Stimulated activated naive B cell treated with anti-CD40 and anti-IgM and Interleukin-4, amounts not matched to agents 10 μg/mL and 1 μg/mL and 100 μg/mL, for 72 hours (primary cell): Measurements from ENCODE around the gene FAM200C.

ENCODE experiments used
- ATAC-seq, 2 donors: fragments of 150-1000 bp; cut with Tn5 transposase; replicated peaks; 2 replicates each; pipeline ENCODE4 v1.10.0; 2021; ENCODE audit warnings: moderate library complexity in 1 of 2
- DNase-seq: peaks from one replicate; pipeline ENCODE4 v3.0.0; 2021
- H3K27ac Mint-ChIP-seq: one replicate; pipeline ENCODE4 v1.8.0; 2022; ENCODE audit warnings: mild to moderate bottlenecking, mixed read lengths
- H3K27me3 Mint-ChIP-seq, 2 donors: one replicate each; pipeline ENCODE4 v1.8.0; 2022; ENCODE audit warnings: mixed read lengths in 2 of 2
- H3K36me3 Mint-ChIP-seq, 2 donors: one replicate each; pipeline ENCODE4 v1.8.0; 2022; ENCODE audit warnings: mixed read lengths in 2 of 2, mild to moderate bottlenecking in 1 of 2
- H3K4me1 Mint-ChIP-seq, 2 donors: one replicate each; pipeline ENCODE4 v1.8.0; 2022; ENCODE audit warnings: mixed read lengths in 2 of 2, mild to moderate bottlenecking in 1 of 2
- H3K4me3 Mint-ChIP-seq, 2 donors: one replicate each; pipeline ENCODE4 v1.8.0; 2022; ENCODE audit warnings: mild to moderate bottlenecking in 2 of 2, mixed read lengths in 2 of 2, moderate library complexity in 1 of 2
- H3K9me3 Mint-ChIP-seq, 2 donors: one replicate each; pipeline ENCODE4 v1.8.0; 2022; ENCODE audit warnings: mixed read lengths in 2 of 2, mild to moderate bottlenecking in 1 of 2

Gene FAM200C

GRCh38 chr5:160367261-160367660, 32.6 kb downstream of the FAM200C start:
- H3K9me3 Mint-ChIP-seq: no peaks in the 10 kb centered on the region
- ATAC-seq: no peak
- H3K27me3 Mint-ChIP-seq: peaks cover 48 to 51% of the 10 kb centered on the region in 2 donors
- no peak for DNase-seq
- H3K4me3 Mint-ChIP-seq: no peak overlapping the region
- H3K4me1 Mint-ChIP-seq: peaks cover 9 to 13% of the 10 kb centered on the region in 2 donors
- H3K36me3 Mint-ChIP-seq: no peaks in the 10 kb centered on the region
- H3K27ac Mint-ChIP-seq: no peak overlapping the region

GRCh38 chr5:160366230-160366629, 33.6 kb downstream of the FAM200C start:
- H3K4me3 Mint-ChIP-seq: no peak overlapping the region
- no peak for DNase-seq
- peaks cover 41 to 44% of the 10 kb centered on the region in 2 donors for H3K27me3 Mint-ChIP-seq
- H3K9me3 Mint-ChIP-seq: no peaks in the 10 kb centered on the region
- no peak for ATAC-seq
- no peaks in the 10 kb centered on the region for H3K36me3 Mint-ChIP-seq
- no peak overlapping the region for H3K27ac Mint-ChIP-seq
- H3K4me1 Mint-ChIP-seq: peaks cover 9 to 13% of the 10 kb centered on the region in 2 donors

- no peak for DNase-seq
- Mint-ChIP-seq H3K27me3 (peaks cover 20 to 24% of the 10 kb centered on the region in 2 donors), H3K27ac (no peak overlapping the region), H3K4me3 (no peak overlapping the region), H3K9me3 (no peaks in the 10 kb centered on the region), H3K36me3 (no peaks in the 10 kb centered on the region), H3K4me1 (no peaks in the 10 kb centered on the region)
- no peak for ATAC-seq
Measured at GRCh38 chr5:160363660-160364395, 36.0 kb downstream of the FAM200C start.

- no peaks in the 10 kb centered on the region for H3K4me1 Mint-ChIP-seq
- peaks cover 14 to 18% of the 10 kb centered on the region in 2 donors for H3K27me3 Mint-ChIP-seq
- ATAC-seq (no peak), DNase-seq (no peak)
- no peaks in the 10 kb centered on the region for H3K9me3 Mint-ChIP-seq
- no peaks in the 10 kb centered on the region for H3K36me3 Mint-ChIP-seq
- H3K27ac Mint-ChIP-seq: no peak overlapping the region
- no peak overlapping the region for H3K4me3 Mint-ChIP-seq
Measured at GRCh38 chr5:160363211-160363610, 36.6 kb downstream of the FAM200C start.

GRCh38 chr5:160361624-160362228, 38.1 kb downstream of the FAM200C start:
- Mint-ChIP-seq H3K9me3 (no peaks in the 10 kb centered on the region), H3K27ac (no peak overlapping the region), H3K4me3 (no peak overlapping the region), H3K4me1 (no peaks in the 10 kb centered on the region), H3K36me3 (no peaks in the 10 kb centered on the region), H3K27me3 (peaks cover 4 to 11% of the 10 kb centered on the region in 2 donors)
- ATAC-seq (no peak), DNase-seq (no peak)

- H3K36me3 Mint-ChIP-seq: no peaks in the 10 kb centered on the region
- peaks cover 4 to 6% of the 10 kb centered on the region in 2 donors for H3K27me3 Mint-ChIP-seq
- no peak for DNase-seq
- H3K4me3 Mint-ChIP-seq: no peak overlapping the region
- ATAC-seq: no peak
- no peak overlapping the region for H3K27ac Mint-ChIP-seq
- no peaks in the 10 kb centered on the region for H3K9me3 Mint-ChIP-seq
- H3K4me1 Mint-ChIP-seq: no peaks in the 10 kb centered on the region
Measured at GRCh38 chr5:160360310-160360709, 39.5 kb downstream of the FAM200C start.

GRCh38 chr5:160359816-160360215, 40.0 kb downstream of the FAM200C start:
- DNase-seq (no peak), ATAC-seq (no peak)
- no peaks in the 10 kb centered on the region for H3K4me1 Mint-ChIP-seq
- H3K4me3 Mint-ChIP-seq: no peak overlapping the region
- H3K36me3 Mint-ChIP-seq: no peaks in the 10 kb centered on the region
- peaks cover under 1% of the 10 kb centered on the region in 2 donors for H3K27me3 Mint-ChIP-seq
- no peak overlapping the region for H3K27ac Mint-ChIP-seq
- no peaks in the 10 kb centered on the region for H3K9me3 Mint-ChIP-seq

GRCh38 chr5:160359242-160359641, 40.6 kb downstream of the FAM200C start:
- no peak overlapping the region for H3K4me3 Mint-ChIP-seq
- H3K4me1 Mint-ChIP-seq: no peaks in the 10 kb centered on the region
- H3K36me3 Mint-ChIP-seq: no peaks in the 10 kb centered on the region
- DNase-seq (no peak), ATAC-seq (no peak)
- H3K27ac Mint-ChIP-seq: no peak overlapping the region
- no peaks in the 10 kb centered on the region for H3K9me3 Mint-ChIP-seq
- no peaks in the 10 kb centered on the region for H3K27me3 Mint-ChIP-seq

- Mint-ChIP-seq H3K4me3 (no peak overlapping the region), H3K36me3 (no peaks in the 10 kb centered on the region), H3K9me3 (no peaks in the 10 kb centered on the region), H3K4me1 (no peaks in the 10 kb centered on the region), H3K27ac (no peak overlapping the region), H3K27me3 (peaks cover 0 to 5% of the 10 kb centered on the region in 2 donors)
- ATAC-seq: no peak
- DNase-seq: no peak
Measured at GRCh38 chr5:160357861-160358411, 41.9 kb downstream of the FAM200C start.

- H3K27ac Mint-ChIP-seq: no peak overlapping the region
- H3K4me1 Mint-ChIP-seq: no peaks in the 10 kb centered on the region
- ATAC-seq (no peak), DNase-seq (no peak)
- no peaks in the 10 kb centered on the region for H3K9me3 Mint-ChIP-seq
- H3K36me3 Mint-ChIP-seq: no peaks in the 10 kb centered on the region
- peaks cover 0 to 5% of the 10 kb centered on the region in 2 donors for H3K27me3 Mint-ChIP-seq
- no peak overlapping the region for H3K4me3 Mint-ChIP-seq
Measured at GRCh38 chr5:160357394-160357793, 42.5 kb downstream of the FAM200C start.

GRCh38 chr5:160356550-160357347, 43.1 kb downstream of the FAM200C start:
- H3K27me3 Mint-ChIP-seq: peaks cover 0 to 5% of the 10 kb centered on the region in 2 donors
- H3K9me3 Mint-ChIP-seq: no peaks in the 10 kb centered on the region
- H3K4me1 Mint-ChIP-seq: no peaks in the 10 kb centered on the region

GRCh38 chr5:160354666-160355065, 45.2 kb downstream of the FAM200C start:
- Mint-ChIP-seq H3K36me3 (no peaks in the 10 kb centered on the region), H3K9me3 (no peaks in the 10 kb centered on the region), H3K27me3 (peaks cover 0 to 5% of the 10 kb centered on the region in 2 donors), H3K4me1 (no peaks in the 10 kb centered on the region), H3K4me3 (no peak overlapping the region), H3K27ac (no peak overlapping the region)
- ATAC-seq: no peak
- no peak for DNase-seq

More at GRCh38 chr5:160356550-160357347, 43.1 kb downstream of the FAM200C start:
- H3K27ac Mint-ChIP-seq: no peak overlapping the region
- H3K4me3 Mint-ChIP-seq: no peak overlapping the region
- no peaks in the 10 kb centered on the region for H3K36me3 Mint-ChIP-seq
- DNase-seq (no peak), ATAC-seq (no peak)

GRCh38 chr5:160353379-160353778, 46.5 kb downstream of the FAM200C start:
- no peak overlapping the region for H3K4me3 Mint-ChIP-seq
- H3K9me3 Mint-ChIP-seq: no peaks in the 10 kb centered on the region
- ATAC-seq: no peak
- no peak for DNase-seq
- H3K36me3 Mint-ChIP-seq: no peaks in the 10 kb centered on the region
- peaks cover 0 to 5% of the 10 kb centered on the region in 2 donors for H3K27me3 Mint-ChIP-seq
- no peak overlapping the region for H3K27ac Mint-ChIP-seq
- no peaks in the 10 kb centered on the region for H3K4me1 Mint-ChIP-seq

GRCh38 chr5:160352308-160352707, 47.5 kb downstream of the FAM200C start:
- Mint-ChIP-seq H3K9me3 (no peaks in the 10 kb centered on the region), H3K4me1 (no peaks in the 10 kb centered on the region), H3K4me3 (no peak overlapping the region), H3K27me3 (peaks cover 0 to 5% of the 10 kb centered on the region in 2 donors), H3K36me3 (no peaks in the 10 kb centered on the region), H3K27ac (no peak overlapping the region)
- DNase-seq: no peak
- no peak for ATAC-seq
